Activated CD4-positive, alpha-beta T cell treated with anti-CD3 and anti-CD28 coated beads, Interleukin-10, Interleukin-2, amounts not matched to agents 100 ng/mL and 50 ng/mL, durations not matched to agents 16 hours and 8 hours (primary cell): Measurements from ENCODE around the gene SHISA8.
"Not testable (repeated sequence)": the region's sequence is repeated elsewhere in the genome, so short reads cannot be mapped to it uniquely, and the experiment has no call there.

Experiments
- DNase-seq: peaks from one replicate; pipeline ENCODE4 v3.0.0-alpha.2; 2020

Gene SHISA8

GRCh38 chr22:41898645-41899044 is 16.2 kb downstream of the SHISA8 start:
- no peak for DNase-seq

GRCh38 chr22:41893591-41894375 is 21.1 kb downstream of the SHISA8 start:
- no peak for DNase-seq

- no peak for DNase-seq
Measured at GRCh38 chr22:41892721-41893120, 22.2 kb downstream of the SHISA8 start.

- DNase-seq: no peak
Measured at GRCh38 chr22:41891407-41891806, 23.5 kb downstream of the SHISA8 start.

- DNase-seq: no peak
Measured at GRCh38 chr22:41888627-41889200, 26.2 kb downstream of the SHISA8 start.

GRCh38 chr22:41885516-41885915 is 29.4 kb downstream of the SHISA8 start:
- DNase-seq: no peak

GRCh38 chr22:41885116-41885515 is 29.8 kb downstream of the SHISA8 start:
- no peak for DNase-seq

GRCh38 chr22:41883400-41883799 is 31.5 kb downstream of the SHISA8 start:
- no peak for DNase-seq

GRCh38 chr22:41880653-41881052 is 34.2 kb downstream of the SHISA8 start:
- DNase-seq: no peak

- DNase-seq: no peak
Measured at GRCh38 chr22:41876675-41877074, 38.2 kb downstream of the SHISA8 start.

GRCh38 chr22:41876275-41876674 is 38.6 kb downstream of the SHISA8 start:
- DNase-seq: no peak

GRCh38 chr22:41875531-41876270 is 39.2 kb downstream of the SHISA8 start:
- no peak for DNase-seq

- DNase-seq: no peak
Measured at GRCh38 chr22:41874090-41874489, 40.8 kb downstream of the SHISA8 start.

- peak; percentile 79 for DNase-seq
Measured at GRCh38 chr22:41873391-41873790, 41.5 kb downstream of the SHISA8 start.

GRCh38 chr22:41870786-41871185 is 44.1 kb downstream of the SHISA8 start:
- no peak for DNase-seq

- DNase-seq: not testable (repeated sequence)
Measured at GRCh38 chr22:41870081-41870480, 44.8 kb downstream of the SHISA8 start.

GRCh38 chr22:41868556-41868955 is 46.3 kb downstream of the SHISA8 start:
- no peak for DNase-seq

GRCh38 chr22:41863472-41863871 is 51.4 kb downstream of the SHISA8 start:
- DNase-seq: no peak

- peak; percentile 77 for DNase-seq
Measured at GRCh38 chr22:41862530-41863266, 52.2 kb downstream of the SHISA8 start.

GRCh38 chr22:41862160-41862529 is 52.7 kb downstream of the SHISA8 start:
- DNase-seq: peak; percentile 77
